RWPE2 (cell line): ENCODE results near the gene CAPZA1.

ENCODE experiments used
- ATAC-seq: fragments of 200-7000 bp; cut with Tn5 transposase; 3 replicates; pipeline ENCODE4 v1.9.1; 2021; ENCODE audit warnings: low read depth
- DNase-seq: peaks from one replicate; pipeline ENCODE4 v3.0.0-alpha.2; 2020; ENCODE audit warnings: low spot score
- H3K27ac ChIP-seq: fragments of 450-650 bp; 2 replicates; pipeline ENCODE4 v1.5.1; 2017; ENCODE audit warnings: mild to moderate bottlenecking; ENCODE audit not compliant: poor library complexity, severe bottlenecking
- H3K27me3 ChIP-seq: fragments of 250-450 bp; sonication (Bioruptor Pico); 2 replicates; pipeline ENCODE4 v1.5.1; 2021; ENCODE audit warnings: mild to moderate bottlenecking, moderate library complexity; ENCODE audit not compliant: insufficient read depth, poor library complexity, severe bottlenecking
- H3K36me3 ChIP-seq: fragments of 250-450 bp; sonication (Bioruptor Pico); 2 replicates; pipeline ENCODE4 v1.5.1; 2020; ENCODE audit warnings: low read depth, mild to moderate bottlenecking, moderate library complexity
- H3K4me1 ChIP-seq: fragments of 250-450 bp; sonication (Bioruptor Pico); 2 replicates; pipeline ENCODE4 v1.5.1; 2021; ENCODE audit warnings: mild to moderate bottlenecking, moderate library complexity; ENCODE audit not compliant: insufficient read depth, poor library complexity, severe bottlenecking
- H3K4me3 ChIP-seq: fragments of 250-450 bp; sonication (Bioruptor Pico); 2 replicates; pipeline ENCODE4 v1.5.1; 2021; ENCODE audit warnings: mild to moderate bottlenecking, moderate library complexity; ENCODE audit not compliant: severe bottlenecking
- H3K9me3 ChIP-seq: fragments of 250-450 bp; sonication (Bioruptor Pico); 2 replicates; pipeline ENCODE4 v1.5.1; 2021; ENCODE audit warnings: mild to moderate bottlenecking, moderate library complexity; ENCODE audit not compliant: severe bottlenecking
- CTCF ChIP-seq: fragments of 450-650 bp; IDR thresholded peaks from one replicate; pipeline ENCODE4 v1.5.1; 2017; ENCODE audit warnings: mild to moderate bottlenecking, moderate library complexity; ENCODE audit not compliant: poor library complexity, severe bottlenecking

CAPZA1 gene

GRCh38 chr1:112581586-112582192 lies 37.9 kb upstream of the CAPZA1 start:
- no peak for DNase-seq

GRCh38 chr1:112583366-112583765 lies 36.3 kb upstream of the CAPZA1 start:
- Histone ChIP-seq H3K36me3 (peaks cover 42% of the 10 kb centered on the region), H3K27me3 (no peaks in the 10 kb centered on the region), H3K9me3 (peaks cover 2% of the 10 kb centered on the region), H3K4me1 (no peaks in the 10 kb centered on the region), H3K27ac (no peak overlapping the region), H3K4me3 (no peak overlapping the region)
- ATAC-seq (no peak), DNase-seq (no peak)
- no peak for TF ChIP-seq CTCF

More at GRCh38 chr1:112581586-112582192, 37.9 kb upstream of the CAPZA1 start:
- no peak for TF ChIP-seq CTCF
- no peak overlapping the region for H3K4me3 ChIP-seq
- H3K9me3 ChIP-seq: peaks cover 2% of the 10 kb centered on the region
- H3K27ac ChIP-seq: no peak overlapping the region
- H3K27me3 ChIP-seq: no peaks in the 10 kb centered on the region
- no peak for ATAC-seq
- peaks cover 45% of the 10 kb centered on the region for H3K36me3 ChIP-seq
- no peaks in the 10 kb centered on the region for H3K4me1 ChIP-seq

- DNase-seq (no peak), ATAC-seq (no peak)
- Histone ChIP-seq H3K9me3 (no peaks in the 10 kb centered on the region), H3K4me3 (no peak overlapping the region), H3K4me1 (no peaks in the 10 kb centered on the region), H3K27me3 (no peaks in the 10 kb centered on the region), H3K27ac (no peak overlapping the region), H3K36me3 (peaks cover 58% of the 10 kb centered on the region)
- TF ChIP-seq CTCF: no peak
Observed at GRCh38 chr1:112589766-112590165, 29.9 kb upstream of the CAPZA1 start.

- ATAC-seq (no peak), DNase-seq (no peak)
- H3K36me3 ChIP-seq: peaks cover 66% of the 10 kb centered on the region
- H3K4me3 ChIP-seq: no peak overlapping the region
- no peaks in the 10 kb centered on the region for H3K4me1 ChIP-seq
- H3K9me3 ChIP-seq: no peaks in the 10 kb centered on the region
- H3K27ac ChIP-seq: no peak overlapping the region
- TF ChIP-seq CTCF: no peak
- no peaks in the 10 kb centered on the region for H3K27me3 ChIP-seq
Observed at GRCh38 chr1:112594208-112594876, 25.3 kb upstream of the CAPZA1 start.

- H3K36me3 ChIP-seq: peaks cover 51% of the 10 kb centered on the region
Observed at GRCh38 chr1:112599477-112599876, 20.2 kb upstream of the CAPZA1 start.

More at GRCh38 chr1:112599477-112599876, 20.2 kb upstream of the CAPZA1 start:
- H3K27me3 ChIP-seq: no peaks in the 10 kb centered on the region
- no peaks in the 10 kb centered on the region for H3K9me3 ChIP-seq
- DNase-seq: no peak
- no peak for ATAC-seq
- H3K4me3 ChIP-seq: no peak overlapping the region
- H3K4me1 ChIP-seq: no peaks in the 10 kb centered on the region
- no peak overlapping the region for H3K27ac ChIP-seq
- no peak for TF ChIP-seq CTCF
